GM23338 (cell line): ENCODE results near the gene ADGRG7. TPM values are rescaled to one million over a fixed set of nuclear protein-coding genes. Genes with fewer than 3 reads are reported as not detected.

Experiments
- ATAC-seq: fragments of 200-7000 bp; cut with Tn5 transposase; 3 replicates; pipeline ENCODE4 v1.9.1; 2020
- DNase-seq: peaks from one replicate; pipeline ENCODE4 v3.0.0-alpha.2; 2015; ENCODE audit warnings: low spot score
- H2AFZ ChIP-seq: fragments of 200-600 bp; sonication (generic); 2 replicates; pipeline ENCODE4 v1.8.0; 2016; ENCODE audit warnings: antibody characterized with exemption, mild to moderate bottlenecking, moderate library complexity
- H3F3A ChIP-seq: fragments of 200-600 bp; sonication (generic); replicated peaks from 2 replicates; pipeline ENCODE4 v1.8.0; 2017; ENCODE audit warnings: antibody characterized with exemption, mixed run types, low read depth
- H3K27ac ChIP-seq: fragments of 200-600 bp; sonication (generic); 2 replicates; pipeline ENCODE4 v1.6.1; 2016; ENCODE audit warnings: low read depth
- H3K27me3 ChIP-seq: fragments of 200-600 bp; sonication (generic); 2 replicates; pipeline ENCODE4 v1.8.0; 2016; ENCODE audit warnings: mild to moderate bottlenecking, mixed run types, moderate library complexity; ENCODE audit not compliant: insufficient read depth
- H3K36me3 ChIP-seq: fragments of 200-600 bp; sonication (generic); 2 replicates; pipeline ENCODE4 v1.8.0; 2016; ENCODE audit warnings: mild to moderate bottlenecking; ENCODE audit not compliant: insufficient read depth
- H3K4me1 ChIP-seq: fragments of 200-600 bp; sonication (generic); 2 replicates; pipeline ENCODE4 v1.8.0; 2016; ENCODE audit warnings: mild to moderate bottlenecking, moderate library complexity; ENCODE audit not compliant: insufficient read depth
- H3K4me2 ChIP-seq: fragments of 200-600 bp; sonication (generic); 2 replicates; pipeline ENCODE4 v1.7.1; 2017; ENCODE audit warnings: mixed run types
- H3K4me3 ChIP-seq: fragments of 200-600 bp; sonication (generic); 2 replicates; pipeline ENCODE4 v1.6.1; 2016; ENCODE audit warnings: mixed run types
- H3K79me2 ChIP-seq: fragments of 200-600 bp; sonication (generic); replicated peaks from 2 replicates; pipeline ENCODE4 v1.8.0; 2017; ENCODE audit warnings: mild to moderate bottlenecking; ENCODE audit not compliant: insufficient read depth
- H3K9me2 ChIP-seq: fragments of 200-600 bp; sonication (generic); 2 replicates; pipeline ENCODE4 v1.8.0; 2017; ENCODE audit not compliant: insufficient read depth
- H4K20me1 ChIP-seq: fragments of 200-600 bp; sonication (generic); replicated peaks from 2 replicates; pipeline ENCODE4 v1.8.0; 2017; ENCODE audit warnings: mild to moderate bottlenecking; ENCODE audit not compliant: insufficient read depth
- H3K27ac Mint-ChIP-seq: 2 replicates; pipeline ENCODE4 v1.8.0; 2020; ENCODE audit warnings: inconsistent platforms, mild to moderate bottlenecking, moderate library complexity, mixed read lengths
- H3K27me3 Mint-ChIP-seq: 3 replicates; pipeline ENCODE4 v1.8.0; 2022; ENCODE audit warnings: low read depth, mild to moderate bottlenecking, moderate library complexity, mixed read lengths, inconsistent platforms; ENCODE audit not compliant: insufficient read depth, poor library complexity
- H3K36me3 Mint-ChIP-seq: 3 replicates; pipeline ENCODE4 v1.8.0; 2021; ENCODE audit warnings: low read depth, mild to moderate bottlenecking, inconsistent platforms, moderate library complexity, mixed read lengths
- H3K4me1 Mint-ChIP-seq: 3 replicates; pipeline ENCODE4 v1.8.0; 2020; ENCODE audit warnings: mild to moderate bottlenecking, inconsistent platforms, mixed read lengths
- H3K4me3 Mint-ChIP-seq: 3 replicates; pipeline ENCODE4 v1.8.0; 2021; ENCODE audit warnings: moderate library complexity, mild to moderate bottlenecking, inconsistent platforms, mixed read lengths
- H3K9me3 Mint-ChIP-seq: 3 replicates; pipeline ENCODE4 v1.8.0; 2020; ENCODE audit warnings: moderate library complexity, mild to moderate bottlenecking, inconsistent platforms, mixed read lengths
- CREB1 ChIP-seq: fragments of 250-450 bp; sonication (Bioruptor Pico); IDR thresholded peaks from 2 replicates; pipeline ENCODE4 v1.5.0; 2020; ENCODE audit warnings: low read depth, mild to moderate bottlenecking, moderate library complexity
- EZH2 ChIP-seq: fragments of 200-600 bp; sonication (generic); IDR thresholded peaks from one replicate; pipeline ENCODE4 v1.8.0; 2017; ENCODE audit warnings: antibody characterized with exemption, mild to moderate bottlenecking, low read depth; ENCODE audit not compliant: unreplicated experiment
- EZH2phosphoT487 ChIP-seq: fragments of 200-600 bp; sonication (generic); IDR thresholded peaks from one replicate; pipeline ENCODE4 v1.8.1; 2018; ENCODE audit warnings: antibody characterized with exemption; ENCODE audit not compliant: unreplicated experiment
- JUNB ChIP-seq: IDR thresholded peaks from one replicate; pipeline ENCODE4 v1.6.1; 2016; ENCODE audit warnings: antibody characterized with exemption; ENCODE audit not compliant: unreplicated experiment
- NANOG ChIP-seq: IDR thresholded peaks from 2 replicates; pipeline ENCODE4 v1.6.1; 2016; ENCODE audit warnings: antibody characterized with exemption, borderline replicate concordance
- POLR2AphosphoS5 ChIP-seq: IDR thresholded peaks from 2 replicates; pipeline ENCODE4 v1.6.1; 2016; ENCODE audit warnings: antibody characterized with exemption, low read depth
- STAT1 ChIP-seq: IDR thresholded peaks from one replicate; pipeline ENCODE4 v1.6.1; 2016; ENCODE audit warnings: antibody characterized with exemption; ENCODE audit not compliant: unreplicated experiment
- ZNF114 ChIP-seq: fragments of 250-450 bp; sonication (Bioruptor Pico); IDR thresholded peaks from 2 replicates; pipeline ENCODE4 v1.5.0; 2020; ENCODE audit warnings: mild to moderate bottlenecking, moderate library complexity
- ZNF331 ChIP-seq: fragments of 250-450 bp; sonication (Bioruptor Pico); IDR thresholded peaks from 2 replicates; pipeline ENCODE4 v1.5.0; 2020; ENCODE audit warnings: low read depth, mild to moderate bottlenecking, moderate library complexity
- polyA plus RNA-seq: library from polyadenylated mRNA; unstranded; fragments of >200 nt; fragmentation: Nextera tagmentation; extraction: Ambion mirVana; gene quantifications from 2 replicates; pipeline ENCODE4 v1.2.1, GENCODE V29; 2016
- total RNA-seq: library from RNA; depleted of rRNA; stranded (reverse); fragments of >200 nt; shearing (Covaris generic); gene quantifications from 2 replicates; pipeline ENCODE4 v1.2.3, GENCODE V29; 2014
- TF ChIP-seq, protein P1 (sequence below): IDR thresholded peaks from one replicate; pipeline ENCODE4 v1.6.1; 2018; ENCODE audit warnings: antibody characterized with exemption; ENCODE audit not compliant: unreplicated experiment
- TF ChIP-seq, protein P2 (sequence below), 2 experiments: fragments of 200-600 bp in 1 of 2; sonication (generic) in 1 of 2; conservative IDR thresholded peaks; 2 replicates each; pipeline versions ENCODE4 v1.5.1 to v1.6.1; 2016 to 2017; ENCODE audit warnings: antibody characterized with exemption in 2 of 2, low read depth in 2 of 2, mild to moderate bottlenecking in 2 of 2, moderate library complexity in 1 of 2
- TF ChIP-seq, protein P3 (sequence below): IDR thresholded peaks from 2 replicates; pipeline ENCODE4 v1.6.1; 2016; ENCODE audit warnings: antibody characterized with exemption
- TF ChIP-seq, protein P4 (sequence below): fragments of 250-450 bp; sonication (Bioruptor Pico); IDR thresholded peaks from 2 replicates; pipeline ENCODE4 v1.5.0; 2020; ENCODE audit warnings: mild to moderate bottlenecking, moderate library complexity

ADGRG7 gene
- total and polyA plus RNA-seq, 2 experiments from 2014 or later, result not detected

DNA sequence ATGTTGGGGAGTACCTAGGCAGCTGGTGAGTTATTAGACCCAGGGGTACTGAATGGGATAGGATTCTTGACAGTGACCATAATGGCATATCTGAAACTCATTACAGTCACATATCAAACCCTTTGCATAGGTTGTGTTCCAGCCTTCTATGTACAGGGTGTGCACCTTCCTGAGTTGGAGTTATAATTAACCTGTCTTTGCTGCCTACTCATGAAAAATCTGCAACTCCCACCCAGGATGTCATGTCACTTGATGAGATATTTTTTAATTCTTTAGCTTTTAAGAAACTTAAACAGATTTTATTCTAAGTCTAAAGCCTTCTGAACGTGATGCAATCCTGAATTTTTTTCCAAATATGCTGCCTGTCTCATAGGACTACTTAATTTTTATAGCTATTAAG is 21.1 kb upstream of the ADGRG7 start:
- no peak overlapping the region for H2AFZ ChIP-seq
- TF ChIP-seq, protein P1, sequence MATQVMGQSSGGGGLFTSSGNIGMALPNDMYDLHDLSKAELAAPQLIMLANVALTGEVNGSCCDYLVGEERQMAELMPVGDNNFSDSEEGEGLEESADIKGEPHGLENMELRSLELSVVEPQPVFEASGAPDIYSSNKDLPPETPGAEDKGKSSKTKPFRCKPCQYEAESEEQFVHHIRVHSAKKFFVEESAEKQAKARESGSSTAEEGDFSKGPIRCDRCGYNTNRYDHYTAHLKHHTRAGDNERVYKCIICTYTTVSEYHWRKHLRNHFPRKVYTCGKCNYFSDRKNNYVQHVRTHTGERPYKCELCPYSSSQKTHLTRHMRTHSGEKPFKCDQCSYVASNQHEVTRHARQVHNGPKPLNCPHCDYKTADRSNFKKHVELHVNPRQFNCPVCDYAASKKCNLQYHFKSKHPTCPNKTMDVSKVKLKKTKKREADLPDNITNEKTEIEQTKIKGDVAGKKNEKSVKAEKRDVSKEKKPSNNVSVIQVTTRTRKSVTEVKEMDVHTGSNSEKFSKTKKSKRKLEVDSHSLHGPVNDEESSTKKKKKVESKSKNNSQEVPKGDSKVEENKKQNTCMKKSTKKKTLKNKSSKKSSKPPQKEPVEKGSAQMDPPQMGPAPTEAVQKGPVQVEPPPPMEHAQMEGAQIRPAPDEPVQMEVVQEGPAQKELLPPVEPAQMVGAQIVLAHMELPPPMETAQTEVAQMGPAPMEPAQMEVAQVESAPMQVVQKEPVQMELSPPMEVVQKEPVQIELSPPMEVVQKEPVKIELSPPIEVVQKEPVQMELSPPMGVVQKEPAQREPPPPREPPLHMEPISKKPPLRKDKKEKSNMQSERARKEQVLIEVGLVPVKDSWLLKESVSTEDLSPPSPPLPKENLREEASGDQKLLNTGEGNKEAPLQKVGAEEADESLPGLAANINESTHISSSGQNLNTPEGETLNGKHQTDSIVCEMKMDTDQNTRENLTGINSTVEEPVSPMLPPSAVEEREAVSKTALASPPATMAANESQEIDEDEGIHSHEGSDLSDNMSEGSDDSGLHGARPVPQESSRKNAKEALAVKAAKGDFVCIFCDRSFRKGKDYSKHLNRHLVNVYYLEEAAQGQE, result no peak
- TF ChIP-seq, protein P2, sequence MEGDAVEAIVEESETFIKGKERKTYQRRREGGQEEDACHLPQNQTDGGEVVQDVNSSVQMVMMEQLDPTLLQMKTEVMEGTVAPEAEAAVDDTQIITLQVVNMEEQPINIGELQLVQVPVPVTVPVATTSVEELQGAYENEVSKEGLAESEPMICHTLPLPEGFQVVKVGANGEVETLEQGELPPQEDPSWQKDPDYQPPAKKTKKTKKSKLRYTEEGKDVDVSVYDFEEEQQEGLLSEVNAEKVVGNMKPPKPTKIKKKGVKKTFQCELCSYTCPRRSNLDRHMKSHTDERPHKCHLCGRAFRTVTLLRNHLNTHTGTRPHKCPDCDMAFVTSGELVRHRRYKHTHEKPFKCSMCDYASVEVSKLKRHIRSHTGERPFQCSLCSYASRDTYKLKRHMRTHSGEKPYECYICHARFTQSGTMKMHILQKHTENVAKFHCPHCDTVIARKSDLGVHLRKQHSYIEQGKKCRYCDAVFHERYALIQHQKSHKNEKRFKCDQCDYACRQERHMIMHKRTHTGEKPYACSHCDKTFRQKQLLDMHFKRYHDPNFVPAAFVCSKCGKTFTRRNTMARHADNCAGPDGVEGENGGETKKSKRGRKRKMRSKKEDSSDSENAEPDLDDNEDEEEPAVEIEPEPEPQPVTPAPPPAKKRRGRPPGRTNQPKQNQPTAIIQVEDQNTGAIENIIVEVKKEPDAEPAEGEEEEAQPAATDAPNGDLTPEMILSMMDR (conservative IDR thresholded peaks at IDR 0.05; ENCODE audit: low read depth in 2 of 2), result no peak
- TF ChIP-seq POLR2AphosphoS5 (no peak), ZNF331 (CRISPR knock-in tag) (no peak), EZH2phosphoT487 (no peak), JUNB (no peak), EZH2 (no peak), STAT1 (no peak), NANOG (no peak), CREB1 (CRISPR knock-in tag) (no peak), ZNF114 (CRISPR knock-in tag) (no peak)
- TF ChIP-seq, protein P3, sequence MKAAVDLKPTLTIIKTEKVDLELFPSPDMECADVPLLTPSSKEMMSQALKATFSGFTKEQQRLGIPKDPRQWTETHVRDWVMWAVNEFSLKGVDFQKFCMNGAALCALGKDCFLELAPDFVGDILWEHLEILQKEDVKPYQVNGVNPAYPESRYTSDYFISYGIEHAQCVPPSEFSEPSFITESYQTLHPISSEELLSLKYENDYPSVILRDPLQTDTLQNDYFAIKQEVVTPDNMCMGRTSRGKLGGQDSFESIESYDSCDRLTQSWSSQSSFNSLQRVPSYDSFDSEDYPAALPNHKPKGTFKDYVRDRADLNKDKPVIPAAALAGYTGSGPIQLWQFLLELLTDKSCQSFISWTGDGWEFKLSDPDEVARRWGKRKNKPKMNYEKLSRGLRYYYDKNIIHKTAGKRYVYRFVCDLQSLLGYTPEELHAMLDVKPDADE, result no peak
- TF ChIP-seq, protein P4, sequence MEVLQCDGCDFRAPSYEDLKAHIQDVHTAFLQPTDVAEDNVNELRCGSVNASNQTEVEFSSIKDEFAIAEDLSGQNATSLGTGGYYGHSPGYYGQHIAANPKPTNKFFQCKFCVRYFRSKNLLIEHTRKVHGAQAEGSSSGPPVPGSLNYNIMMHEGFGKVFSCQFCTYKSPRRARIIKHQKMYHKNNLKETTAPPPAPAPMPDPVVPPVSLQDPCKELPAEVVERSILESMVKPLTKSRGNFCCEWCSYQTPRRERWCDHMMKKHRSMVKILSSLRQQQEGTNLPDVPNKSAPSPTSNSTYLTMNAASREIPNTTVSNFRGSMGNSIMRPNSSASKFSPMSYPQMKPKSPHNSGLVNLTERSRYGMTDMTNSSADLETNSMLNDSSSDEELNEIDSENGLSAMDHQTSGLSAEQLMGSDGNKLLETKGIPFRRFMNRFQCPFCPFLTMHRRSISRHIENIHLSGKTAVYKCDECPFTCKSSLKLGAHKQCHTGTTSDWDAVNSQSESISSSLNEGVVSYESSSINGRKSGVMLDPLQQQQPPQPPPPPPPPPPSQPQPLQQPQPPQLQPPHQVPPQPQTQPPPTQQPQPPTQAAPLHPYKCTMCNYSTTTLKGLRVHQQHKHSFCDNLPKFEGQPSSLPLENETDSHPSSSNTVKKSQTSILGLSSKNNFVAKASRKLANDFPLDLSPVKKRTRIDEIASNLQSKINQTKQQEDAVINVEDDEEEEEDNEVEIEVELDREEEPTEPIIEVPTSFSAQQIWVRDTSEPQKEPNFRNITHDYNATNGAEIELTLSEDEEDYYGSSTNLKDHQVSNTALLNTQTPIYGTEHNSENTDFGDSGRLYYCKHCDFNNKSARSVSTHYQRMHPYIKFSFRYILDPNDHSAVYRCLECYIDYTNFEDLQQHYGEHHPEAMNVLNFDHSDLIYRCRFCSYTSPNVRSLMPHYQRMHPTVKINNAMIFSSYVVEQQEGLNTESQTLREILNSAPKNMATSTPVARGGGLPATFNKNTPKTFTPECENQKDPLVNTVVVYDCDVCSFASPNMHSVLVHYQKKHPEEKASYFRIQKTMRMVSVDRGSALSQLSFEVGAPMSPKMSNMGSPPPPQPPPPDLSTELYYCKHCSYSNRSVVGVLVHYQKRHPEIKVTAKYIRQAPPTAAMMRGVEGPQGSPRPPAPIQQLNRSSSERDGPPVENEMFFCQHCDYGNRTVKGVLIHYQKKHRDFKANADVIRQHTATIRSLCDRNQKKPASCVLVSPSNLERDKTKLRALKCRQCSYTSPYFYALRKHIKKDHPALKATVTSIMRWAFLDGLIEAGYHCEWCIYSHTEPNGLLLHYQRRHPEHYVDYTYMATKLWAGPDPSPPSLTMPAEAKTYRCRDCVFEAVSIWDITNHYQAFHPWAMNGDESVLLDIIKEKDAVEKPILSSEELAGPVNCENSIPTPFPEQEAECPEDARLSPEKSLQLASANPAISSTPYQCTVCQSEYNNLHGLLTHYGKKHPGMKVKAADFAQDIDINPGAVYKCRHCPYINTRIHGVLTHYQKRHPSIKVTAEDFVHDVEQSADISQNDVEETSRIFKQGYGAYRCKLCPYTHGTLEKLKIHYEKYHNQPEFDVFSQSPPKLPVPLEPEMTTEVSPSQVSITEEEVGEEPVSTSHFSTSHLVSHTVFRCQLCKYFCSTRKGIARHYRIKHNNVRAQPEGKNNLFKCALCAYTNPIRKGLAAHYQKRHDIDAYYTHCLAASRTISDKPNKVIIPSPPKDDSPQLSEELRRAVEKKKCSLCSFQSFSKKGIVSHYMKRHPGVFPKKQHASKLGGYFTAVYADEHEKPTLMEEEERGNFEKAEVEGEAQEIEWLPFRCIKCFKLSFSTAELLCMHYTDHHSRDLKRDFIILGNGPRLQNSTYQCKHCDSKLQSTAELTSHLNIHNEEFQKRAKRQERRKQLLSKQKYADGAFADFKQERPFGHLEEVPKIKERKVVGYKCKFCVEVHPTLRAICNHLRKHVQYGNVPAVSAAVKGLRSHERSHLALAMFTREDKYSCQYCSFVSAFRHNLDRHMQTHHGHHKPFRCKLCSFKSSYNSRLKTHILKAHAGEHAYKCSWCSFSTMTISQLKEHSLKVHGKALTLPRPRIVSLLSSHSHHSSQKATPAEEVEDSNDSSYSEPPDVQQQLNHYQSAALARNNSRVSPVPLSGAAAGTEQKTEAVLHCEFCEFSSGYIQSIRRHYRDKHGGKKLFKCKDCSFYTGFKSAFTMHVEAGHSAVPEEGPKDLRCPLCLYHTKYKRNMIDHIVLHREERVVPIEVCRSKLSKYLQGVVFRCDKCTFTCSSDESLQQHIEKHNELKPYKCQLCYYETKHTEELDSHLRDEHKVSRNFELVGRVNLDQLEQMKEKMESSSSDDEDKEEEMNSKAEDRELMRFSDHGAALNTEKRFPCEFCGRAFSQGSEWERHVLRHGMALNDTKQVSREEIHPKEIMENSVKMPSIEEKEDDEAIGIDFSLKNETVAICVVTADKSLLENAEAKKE (CRISPR knock-in tag), result no peak
- DNase-seq (no peak), ATAC-seq (no peak)
- Mint-ChIP-seq H3K4me1 (no peaks in the 10 kb centered on the region), H3K27me3 (no peaks in the 10 kb centered on the region), H3K9me3 (peaks cover 27% of the 10 kb centered on the region), H3K4me3 (no peak overlapping the region), H3K27ac (no peak overlapping the region), H3K36me3 (peaks cover 22% of the 10 kb centered on the region; the same call in 2 of the 3 replicates)
- peaks cover 8% of the 10 kb centered on the region; the same call in 1 of the 2 replicates for H3K36me3 ChIP-seq
- H3K4me2 ChIP-seq, result no peak overlapping the region
- H3K79me2 ChIP-seq, result no peaks in the 10 kb centered on the region
- H4K20me1 ChIP-seq, result no peaks in the 10 kb centered on the region
- no peaks in the 10 kb centered on the region for H3K9me2 ChIP-seq
- H3K27ac ChIP-seq, result no peak overlapping the region
- H3K4me3 ChIP-seq, result no peak overlapping the region
- no peaks in the 10 kb centered on the region for H3K4me1 ChIP-seq
- H3F3A ChIP-seq, result no peaks in the 10 kb centered on the region
- no peaks in the 10 kb centered on the region for H3K27me3 ChIP-seq
